Activated CD4-positive, alpha-beta T cell treated with anti-CD3 and anti-CD28 coated beads, Interleukin-2, amount 50 U/mL, for 24 hours (primary cell): ENCODE data around the gene DOCK2.

Experiments
- DNase-seq, 2 donors: peaks; one replicate each; pipeline ENCODE4 v3.0.0-alpha.2; 2020; ENCODE audit warnings: low read depth in 1 of 2, low spot score in 1 of 2

The DOCK2 gene

DNA sequence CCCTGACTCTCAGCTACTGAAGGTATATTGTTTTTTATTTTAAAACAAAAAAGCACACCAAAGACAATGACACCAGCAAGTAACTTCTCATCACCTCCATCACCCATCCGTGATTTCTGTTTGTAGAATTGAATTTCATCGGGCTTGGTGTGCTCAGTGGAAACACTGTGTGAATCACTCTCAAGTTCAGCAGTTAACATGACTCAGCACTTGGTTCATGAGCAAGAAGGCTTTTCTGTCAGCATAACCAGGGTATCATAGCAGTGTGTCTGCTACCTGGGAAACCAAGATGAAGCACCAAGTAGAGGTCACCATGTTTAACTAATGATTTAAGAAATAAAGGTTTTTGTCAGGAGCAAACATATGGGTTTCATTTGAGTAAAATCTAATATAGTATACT lies 219.5 kb downstream of the DOCK2 start:
- no peak for DNase-seq

DNA sequence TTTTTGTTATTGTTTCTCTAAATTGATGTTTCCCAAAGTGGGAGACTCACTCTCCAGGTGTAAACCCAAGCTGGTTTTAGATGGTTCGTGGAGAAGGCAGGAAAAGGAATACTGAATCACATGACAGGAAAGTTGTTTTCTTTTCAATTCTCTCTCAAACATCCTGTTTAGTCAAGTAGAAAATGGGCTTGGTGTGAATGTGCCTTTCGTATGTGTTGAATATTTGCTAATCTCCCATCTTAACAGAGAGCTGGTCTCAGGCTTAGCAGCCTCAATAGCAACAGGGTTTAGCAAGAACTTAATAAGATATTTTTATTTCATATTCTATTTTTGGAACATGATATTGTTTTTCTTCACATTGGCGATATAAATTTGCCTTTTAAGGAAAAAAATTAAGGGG lies 223.5 kb downstream of the DOCK2 start:
- no peak for DNase-seq

DNA sequence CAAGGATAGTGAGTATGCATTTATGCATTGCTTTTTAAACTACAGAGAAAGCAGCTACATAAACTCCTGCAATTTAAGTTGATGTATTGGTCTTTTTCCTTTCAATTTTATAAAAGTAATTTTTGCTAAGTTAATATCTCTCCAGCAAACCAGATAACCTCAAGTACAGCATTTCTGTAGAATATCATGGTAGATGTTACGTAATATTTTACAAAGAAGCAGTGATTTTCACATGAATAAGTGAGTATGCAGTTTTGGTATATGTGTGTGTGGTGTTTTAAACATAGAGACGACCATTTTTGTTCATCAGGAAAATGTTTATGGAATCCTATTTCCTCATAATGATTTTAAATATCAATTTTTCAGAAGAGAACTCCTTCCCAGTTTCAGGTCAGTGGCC lies 224.4 kb downstream of the DOCK2 start:
- DNase-seq = no peak

DNA sequence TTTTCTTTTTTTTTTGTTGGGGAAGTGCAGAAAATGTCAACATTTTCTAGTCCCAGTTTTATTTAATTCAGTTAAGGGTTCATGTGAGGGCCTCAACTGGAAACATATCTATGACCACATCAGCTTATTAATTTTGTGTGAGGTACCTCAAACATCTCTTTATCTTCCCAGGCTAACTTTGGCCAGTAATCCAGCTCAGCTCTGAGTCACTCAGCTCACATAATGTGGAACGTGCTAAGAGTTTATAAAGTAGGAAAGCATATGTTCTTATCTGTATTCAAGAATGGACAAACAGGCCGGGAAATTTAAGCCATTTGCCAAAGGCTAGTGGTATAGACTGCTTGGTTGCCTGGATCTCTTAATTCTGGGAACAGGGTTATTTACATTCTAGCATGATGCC lies 224.9 kb downstream of the DOCK2 start:
- no peak for DNase-seq

DNA sequence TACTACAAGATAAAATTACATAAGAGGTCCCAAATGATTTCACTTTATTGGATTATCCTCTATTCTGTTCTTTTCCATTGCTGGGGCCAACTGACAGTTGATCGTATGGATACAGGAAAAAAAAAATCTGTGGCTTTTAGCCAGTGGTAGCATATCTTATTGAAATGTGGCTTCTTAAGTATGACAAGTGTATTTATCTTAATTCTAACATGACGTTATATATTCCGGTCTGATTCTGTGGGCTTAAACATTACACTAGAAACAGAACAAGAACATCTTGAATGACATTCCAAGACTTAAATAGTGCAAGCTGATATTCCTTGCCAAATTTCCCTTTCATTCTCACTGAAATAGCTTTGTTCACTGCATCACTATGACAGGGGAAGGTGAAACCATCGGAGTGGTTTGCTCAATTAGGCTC lies 225.3 kb downstream of the DOCK2 start:
- DNase-seq = no peak

DNA sequence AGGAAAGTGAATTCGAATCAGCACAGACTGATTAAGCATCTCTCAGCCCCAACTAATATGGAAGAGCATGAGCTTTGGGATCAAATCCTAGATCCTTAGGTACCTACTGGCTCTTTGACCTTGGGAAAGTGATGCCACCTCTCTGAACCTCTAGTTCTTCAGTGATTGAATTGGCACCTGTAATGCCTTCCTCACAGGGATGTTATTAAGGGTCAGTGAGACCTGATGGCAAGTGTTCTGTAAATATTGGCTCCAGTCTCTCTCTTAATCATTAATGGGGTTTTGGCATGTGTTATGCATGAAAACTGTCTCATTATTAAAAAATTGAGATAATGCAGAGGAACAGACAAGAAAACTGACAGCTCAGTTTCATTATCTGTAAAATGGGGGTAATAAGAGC lies 227.4 kb downstream of the DOCK2 start:
- DNase-seq = no peak

DNA sequence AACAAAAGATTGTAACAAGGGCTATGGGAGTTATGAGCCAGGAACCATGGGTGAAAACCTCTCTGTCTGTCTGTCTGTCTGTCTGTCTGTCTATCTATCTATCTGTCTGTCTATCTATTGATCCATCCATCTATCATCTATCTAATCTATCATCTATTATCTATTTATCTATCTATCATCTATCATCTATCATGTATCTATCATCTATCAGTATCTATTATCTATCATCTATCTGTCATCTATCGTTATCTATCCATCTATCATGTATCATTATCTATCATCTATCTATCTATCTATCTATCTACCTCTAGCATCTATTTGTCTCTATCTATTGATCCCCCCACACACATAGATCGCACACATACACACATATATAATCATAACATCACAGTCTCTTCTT lies 230.3 kb downstream of the DOCK2 start:
- DNase-seq = no peak

DNA sequence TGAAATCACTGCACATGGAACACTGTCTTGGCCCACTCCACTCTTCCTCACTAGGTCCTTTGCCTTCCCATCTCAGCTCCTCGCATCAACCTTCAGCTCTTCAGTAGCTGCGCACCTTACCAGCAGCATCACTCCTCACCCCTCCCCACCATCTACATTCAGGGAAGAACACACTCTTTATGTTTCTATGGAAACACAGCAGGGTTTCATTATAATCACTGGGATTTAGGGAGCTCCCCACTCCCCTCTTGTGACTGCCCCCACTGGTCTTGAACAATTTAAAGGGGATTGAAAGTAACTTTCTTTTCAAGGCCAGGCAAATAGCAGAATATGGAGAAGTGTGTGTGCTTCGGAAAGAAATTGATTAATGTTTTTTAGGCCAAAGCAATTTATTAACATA lies 232.0 kb downstream of the DOCK2 start:
- no peak for DNase-seq

DNA sequence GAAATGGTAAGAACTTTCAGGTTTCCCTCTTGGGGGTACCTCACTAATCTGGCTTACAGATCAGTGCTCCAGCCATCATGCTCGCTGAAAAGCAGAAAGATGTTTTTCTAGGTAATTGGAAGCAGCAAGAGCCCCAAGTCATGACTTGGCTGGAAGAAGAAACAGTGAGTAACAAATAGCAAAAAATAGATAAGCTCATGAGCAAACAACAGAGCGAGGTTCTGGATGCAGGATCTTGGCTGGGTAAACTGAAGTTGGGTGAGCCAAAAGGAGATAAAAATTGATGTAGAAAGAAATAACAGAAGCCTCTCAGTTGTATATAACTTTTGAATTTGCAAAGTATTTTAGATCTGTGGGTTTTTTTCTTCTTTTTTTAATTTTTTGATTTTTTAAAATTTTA lies 233.1 kb downstream of the DOCK2 start:
- no peak for DNase-seq

DNA sequence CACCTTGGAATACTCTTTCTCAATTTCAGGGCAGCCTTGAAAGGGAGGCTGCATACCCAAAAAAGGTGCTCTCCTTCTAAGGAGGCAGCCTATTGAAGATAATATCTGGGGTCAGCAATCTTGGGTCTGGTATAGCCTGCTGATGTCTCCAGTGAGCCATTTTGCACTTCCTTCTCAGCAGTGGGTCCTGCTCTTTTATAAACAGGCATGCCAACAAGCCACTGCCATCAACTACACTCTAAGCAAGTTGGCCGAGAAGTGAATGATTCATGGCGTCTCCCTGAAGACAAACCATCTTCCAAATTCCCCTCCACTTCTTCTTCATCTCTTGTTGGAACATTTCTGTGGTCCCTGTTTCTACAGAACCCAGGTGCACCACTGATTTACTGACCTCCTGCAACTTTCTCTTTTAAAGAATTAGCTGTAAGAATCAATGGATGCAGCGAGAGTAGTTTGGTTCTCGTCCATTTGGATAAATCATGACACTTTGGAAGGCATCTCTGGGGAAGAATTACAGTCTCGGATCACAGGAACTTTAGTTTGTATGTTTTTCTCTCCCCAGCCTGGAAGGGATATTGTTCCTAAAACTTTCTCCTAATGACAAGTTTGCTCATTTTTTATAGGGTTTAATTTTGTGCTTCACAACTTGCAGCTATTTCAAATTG lies 234.9 kb downstream of the DOCK2 start:
- DNase-seq = no peak

DNA sequence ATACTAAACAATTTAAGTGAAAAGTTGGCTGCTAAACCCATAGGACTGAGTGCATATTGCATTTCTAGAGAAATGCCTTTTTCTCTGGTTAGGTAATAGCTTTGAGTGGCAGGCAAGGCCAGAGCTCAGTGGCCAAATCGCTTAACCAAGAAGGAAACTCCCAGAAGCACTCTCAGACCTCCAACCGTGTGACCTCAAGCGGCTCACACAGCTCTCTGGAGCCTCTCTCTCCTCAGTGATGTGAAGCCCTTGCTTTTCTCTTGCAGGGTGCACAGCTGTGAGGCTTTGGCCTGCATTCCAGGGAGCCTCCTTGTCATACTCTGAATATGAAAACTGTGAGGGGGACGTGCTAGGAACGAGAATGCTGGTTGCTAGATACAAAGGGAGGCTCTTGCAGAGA lies 236.6 kb downstream of the DOCK2 start:
- DNase-seq = no peak

DNA sequence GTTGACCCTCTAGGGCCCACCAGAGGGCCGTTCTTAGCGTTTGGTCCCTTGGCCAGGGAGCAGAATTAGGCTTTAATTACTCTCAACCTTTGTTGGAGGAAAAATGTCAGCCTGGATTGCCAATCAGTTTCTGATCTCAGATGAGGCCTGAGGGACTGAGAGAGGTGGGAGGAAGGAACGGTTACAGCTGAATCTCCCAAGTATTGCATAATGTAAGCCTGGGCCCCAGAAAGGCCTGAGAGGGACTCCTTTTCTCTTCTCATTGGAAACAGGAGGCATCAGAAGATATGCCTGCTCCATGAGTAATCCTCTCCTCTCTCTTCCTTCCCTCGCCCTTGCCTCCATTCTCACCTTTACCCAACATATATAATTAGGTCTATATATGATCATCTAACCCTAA lies 237.5 kb downstream of the DOCK2 start:
- no peak for DNase-seq

DNA sequence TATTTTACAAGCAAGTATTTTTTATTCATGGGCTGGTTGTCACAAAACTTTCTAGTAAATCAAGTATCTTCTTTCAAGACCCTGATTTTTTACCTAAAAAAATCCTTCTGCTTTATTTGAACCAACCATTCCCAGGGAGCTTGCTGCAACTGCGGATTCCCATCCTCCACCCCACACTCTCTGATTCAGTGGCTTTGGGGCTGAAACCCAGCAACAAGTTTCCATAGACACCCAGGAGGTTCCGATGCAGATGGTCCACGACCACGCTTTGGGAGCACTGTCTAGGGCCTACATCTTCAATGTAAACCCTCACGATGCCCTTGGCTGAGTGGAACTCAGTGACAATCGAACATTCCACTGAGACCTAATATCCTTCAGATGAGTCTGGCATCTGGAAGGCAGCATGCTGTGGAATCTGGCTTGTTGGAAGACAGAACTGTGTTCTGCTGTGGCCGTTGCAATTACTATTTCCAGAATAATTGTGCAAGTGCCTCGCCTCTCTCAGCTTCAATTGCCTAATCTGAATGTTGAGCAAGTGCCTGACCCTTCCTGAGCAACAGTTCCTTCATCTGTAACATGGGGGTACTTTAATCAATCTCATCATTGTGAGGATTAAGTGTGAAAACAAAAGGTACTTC lies 238.1 kb downstream of the DOCK2 start:
- no peak for DNase-seq

DNA sequence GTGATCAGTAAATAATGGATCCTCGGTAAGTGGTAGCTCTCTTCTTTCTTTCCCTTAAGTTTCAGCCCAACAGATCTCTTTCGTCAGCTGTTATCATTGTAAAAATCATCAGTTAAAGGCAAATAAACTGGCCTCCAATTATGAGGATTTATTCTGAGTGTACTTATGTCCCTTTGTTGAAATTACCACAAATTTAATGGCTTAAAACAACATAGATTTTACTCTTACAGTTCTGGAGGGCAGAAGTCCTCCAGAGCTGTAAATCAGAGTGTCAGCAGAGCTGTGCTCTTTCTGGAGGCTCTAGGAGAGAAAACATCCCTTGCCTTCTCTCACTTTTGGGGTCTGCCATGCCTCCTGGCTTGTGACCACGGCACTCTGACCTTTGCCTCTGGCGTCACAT lies 238.7 kb downstream of the DOCK2 start:
- DNase-seq = no peak

DNA sequence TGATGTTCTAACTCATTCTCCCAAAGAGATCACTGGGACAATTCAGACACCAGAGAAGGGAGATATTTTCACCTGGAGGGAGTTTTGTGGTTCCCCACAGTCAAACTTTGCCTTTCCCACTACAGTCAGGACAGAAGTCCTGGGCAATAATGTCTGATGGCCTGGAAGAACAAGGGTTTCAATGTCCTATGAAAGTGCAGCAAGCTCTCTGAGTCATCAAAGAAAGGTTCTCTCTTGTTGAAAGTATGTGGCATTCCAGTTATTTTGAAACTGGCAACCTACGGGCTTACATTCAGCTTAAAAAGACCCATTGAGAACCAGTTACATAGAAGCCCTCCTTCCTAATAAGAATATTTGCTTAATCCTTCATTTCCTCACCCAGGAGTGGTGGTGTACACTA lies 239.3 kb downstream of the DOCK2 start:
- no peak for DNase-seq

DNA sequence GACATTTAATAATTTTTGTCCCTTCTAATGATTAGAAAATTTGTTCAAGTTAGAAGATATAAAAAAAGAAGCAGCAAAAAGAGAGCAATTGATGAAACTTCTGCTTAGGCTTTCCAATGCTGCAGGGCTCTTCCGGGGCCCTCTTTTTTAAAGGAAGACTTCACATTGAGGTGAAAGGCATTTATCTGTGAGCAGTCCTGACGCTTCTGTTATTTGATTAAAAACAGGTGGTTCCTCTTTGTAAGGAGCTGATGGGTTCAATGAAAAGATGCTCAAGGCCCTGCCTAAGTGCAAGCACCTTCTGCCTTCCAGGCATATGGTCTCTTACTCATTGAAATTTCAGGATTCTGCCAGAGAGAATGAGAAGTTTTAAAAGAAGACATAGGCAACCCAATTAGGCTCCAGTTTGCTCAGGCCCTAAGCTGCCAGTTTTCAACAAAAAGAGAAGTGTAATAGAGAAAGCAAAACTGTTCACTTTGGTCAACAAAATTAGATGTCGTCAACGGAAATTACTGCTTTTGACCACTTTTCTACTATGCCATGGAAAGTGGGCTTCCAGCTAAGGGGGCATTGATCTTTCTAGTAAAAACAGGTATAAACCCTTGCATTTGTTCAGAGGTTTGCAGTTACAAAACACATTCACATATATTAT lies 243.1 kb downstream of the DOCK2 start:
- DNase-seq = no peak

DNA sequence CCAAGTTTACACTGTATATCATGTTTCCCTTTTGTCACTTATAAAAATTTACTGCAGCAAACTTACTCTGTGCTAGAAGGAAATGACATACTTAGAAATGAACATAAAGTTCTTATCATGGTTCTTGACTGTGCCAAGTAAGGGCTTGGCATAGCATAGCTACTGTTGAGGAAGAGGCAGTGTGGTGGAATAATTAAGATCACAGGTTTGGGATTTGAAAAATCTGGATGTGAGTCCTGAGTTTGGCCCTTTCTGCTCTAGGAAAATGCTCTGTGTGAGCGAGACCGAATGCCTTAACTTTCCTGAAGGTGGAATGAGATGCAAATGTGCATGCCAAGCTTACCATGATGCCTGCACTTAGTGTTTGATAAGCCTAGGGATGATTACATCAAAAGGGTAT lies 243.7 kb downstream of the DOCK2 start:
- DNase-seq = no peak

DNA sequence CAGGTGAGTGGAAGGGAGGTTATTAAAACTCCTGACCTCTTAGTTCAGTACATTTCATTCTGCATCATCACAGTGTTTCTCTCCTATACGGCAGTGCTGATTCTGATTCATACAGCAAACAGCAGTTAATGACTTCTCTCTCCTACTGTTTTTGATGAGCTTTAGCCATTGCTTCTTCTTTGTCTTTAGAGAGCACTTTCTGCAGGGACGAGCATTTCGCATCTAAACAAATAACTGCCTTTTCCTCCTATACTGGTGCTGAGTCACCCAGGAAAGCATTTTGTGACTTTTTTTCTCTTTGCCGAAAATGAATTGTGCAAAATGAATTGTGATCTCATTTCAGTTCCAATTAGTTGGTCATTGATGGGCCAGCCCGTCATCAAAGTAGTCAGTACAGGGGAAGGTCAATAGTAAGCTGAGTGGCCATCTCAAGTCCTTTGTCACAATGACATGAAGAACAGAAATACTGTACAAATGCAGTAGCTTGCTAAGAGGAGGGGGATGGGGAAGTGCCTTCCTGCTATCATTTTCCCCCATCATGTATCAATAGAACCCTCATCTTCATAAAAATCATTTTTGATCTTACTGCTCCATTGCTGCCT lies 244.7 kb downstream of the DOCK2 start:
- DNase-seq = no peak

DNA sequence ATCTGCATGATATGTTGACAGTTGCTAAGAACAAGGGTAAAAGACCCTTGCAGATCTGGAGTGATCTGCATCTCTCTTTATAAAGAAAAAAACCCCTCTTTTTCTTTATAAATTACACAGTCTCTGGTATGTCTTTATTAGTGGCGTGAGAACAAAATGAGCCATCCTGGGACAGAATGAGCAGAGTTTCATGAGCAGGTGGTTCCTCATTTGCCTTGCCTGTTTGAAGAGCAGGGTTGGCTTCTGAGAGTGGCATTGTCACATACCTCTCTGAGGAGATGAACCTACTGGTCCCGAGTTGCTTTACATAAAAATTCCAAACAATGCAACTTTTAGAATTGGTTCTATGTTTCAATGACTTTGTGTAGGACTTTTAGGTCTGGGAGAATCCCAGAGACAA lies 249.0 kb downstream of the DOCK2 start:
- no peak for DNase-seq

DNA sequence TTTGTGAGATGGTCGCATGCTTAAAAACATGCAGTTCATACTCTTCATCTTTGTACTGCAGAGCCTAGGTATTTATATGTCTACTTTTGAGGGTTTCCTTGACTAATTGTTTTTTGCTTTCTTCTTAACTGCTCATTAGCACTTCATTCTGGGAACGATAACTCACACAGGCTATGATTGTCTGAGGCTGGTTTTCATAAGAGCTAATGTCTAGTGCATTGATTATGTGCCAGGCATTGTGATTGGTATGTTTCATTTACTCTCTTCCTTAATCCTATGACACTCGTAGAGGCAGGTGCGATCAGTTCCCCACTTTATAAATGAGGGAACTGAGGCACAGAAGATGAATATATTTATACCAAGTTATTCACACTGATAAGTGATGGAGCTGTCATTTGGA lies 249.6 kb downstream of the DOCK2 start:
- no peak for DNase-seq

DNA sequence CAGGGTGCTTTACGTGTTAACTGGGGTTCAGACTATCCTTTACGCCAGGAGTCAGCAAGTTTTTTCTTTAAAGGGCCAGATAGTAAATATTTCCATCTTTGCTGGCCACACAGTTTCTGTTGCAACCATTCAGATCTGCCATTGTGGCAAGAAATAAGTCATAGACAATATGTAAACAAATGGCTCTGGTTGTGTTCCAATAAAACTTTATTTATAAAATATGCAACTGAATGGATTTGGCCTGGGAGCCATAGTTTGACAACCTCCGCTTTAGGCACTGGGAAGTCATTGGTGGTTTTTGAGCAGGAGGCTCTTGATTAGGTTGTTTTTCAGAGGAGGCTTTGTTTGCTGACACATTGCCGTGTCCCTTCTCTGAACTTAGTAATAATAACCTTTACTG lies 252.5 kb downstream of the DOCK2 start:
- no peak for DNase-seq

DNA sequence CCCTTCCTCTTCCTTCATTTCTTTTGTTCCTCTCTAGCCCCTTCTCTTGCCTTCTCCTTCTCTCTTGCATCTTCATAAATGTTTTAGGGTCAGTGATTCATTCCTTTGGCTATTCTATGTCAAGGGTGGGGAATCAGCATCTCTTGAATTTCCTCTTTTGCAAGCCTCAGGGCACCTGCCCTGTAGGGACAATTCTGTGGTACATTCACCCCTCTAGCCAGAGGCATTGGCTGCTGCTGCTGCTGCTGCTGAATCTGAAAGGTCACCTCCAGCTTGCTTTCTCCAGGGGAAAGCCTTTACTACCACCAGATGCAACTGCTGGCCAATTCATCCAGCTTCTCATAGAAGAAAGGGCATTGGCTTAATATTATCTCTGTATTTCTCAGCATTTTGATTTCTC lies 255.9 kb downstream of the DOCK2 start:
- no peak for DNase-seq
